ENCODE measurements around the gene IL3RA. TPM values are rescaled to one million over a fixed set of nuclear protein-coding genes. Genes with fewer than 3 reads are reported as not detected.
"Not testable (repeated sequence)": the region's sequence is repeated elsewhere in the genome, so short reads cannot be mapped to it uniquely, and the experiment has no call there.

IL3RA gene
- total RNA-seq, 1 experiment from 2014 or later: not detected

- no peak for DNase-seq (ENCODE audit: low spot score)
These were observed 62.1 kb downstream of the IL3RA start for GRCh38 chrX:1398431-1399340.

- DNase-seq (ENCODE audit: low spot score): no peak
These were observed 63.5 kb downstream of the IL3RA start for GRCh38 chrX:1400049-1400448.

GRCh38 chrX:1400742-1401471 is 64.3 kb downstream of the IL3RA start:
- no peak for DNase-seq (ENCODE audit: low spot score)

- no peak for DNase-seq (ENCODE audit: low spot score)
These were observed 65.2 kb downstream of the IL3RA start for GRCh38 chrX:1401611-1402430.

- DNase-seq (ENCODE audit: low spot score): no peak
These were observed 66.6 kb downstream of the IL3RA start for GRCh38 chrX:1403228-1403627.

- DNase-seq (ENCODE audit: low spot score): not testable (repeated sequence)
These were observed 67.3 kb downstream of the IL3RA start for GRCh38 chrX:1403867-1404266.

GRCh38 chrX:1405769-1406168 is 69.2 kb downstream of the IL3RA start:
- DNase-seq (ENCODE audit: low spot score): not testable (repeated sequence)

GRCh38 chrX:1407035-1407434 is 70.5 kb downstream of the IL3RA start:
- DNase-seq (ENCODE audit: low spot score): no peak

- DNase-seq (ENCODE audit: low spot score): no peak
These were observed 74.7 kb downstream of the IL3RA start for GRCh38 chrX:1411326-1411725.

GRCh38 chrX:1412551-1413161 is 76.1 kb downstream of the IL3RA start:
- no peak for DNase-seq (ENCODE audit: low spot score)

- DNase-seq (ENCODE audit: low spot score): no peak
These were observed 79.8 kb downstream of the IL3RA start for GRCh38 chrX:1416327-1416784.

GRCh38 chrX:1416965-1417760 is 80.6 kb downstream of the IL3RA start:
- no peak for DNase-seq (ENCODE audit: low spot score)

GRCh38 chrX:1417921-1418771 is 81.6 kb downstream of the IL3RA start:
- no peak for DNase-seq (ENCODE audit: low spot score)

GRCh38 chrX:1418901-1419544 is 82.4 kb downstream of the IL3RA start:
- DNase-seq (ENCODE audit: low spot score): no peak

- no peak for DNase-seq (ENCODE audit: low spot score)
These were observed 83.2 kb downstream of the IL3RA start for GRCh38 chrX:1419545-1420355.

- no peak for DNase-seq (ENCODE audit: low spot score)
These were observed 83.8 kb downstream of the IL3RA start for GRCh38 chrX:1420371-1420770.

- DNase-seq (ENCODE audit: low spot score): no peak
These were observed 85.0 kb downstream of the IL3RA start for GRCh38 chrX:1421433-1422134.

GRCh38 chrX:1422135-1422465 is 85.5 kb downstream of the IL3RA start:
- DNase-seq (ENCODE audit: low spot score): no peak

Measured in A172 (cell line).